BLaER1 treated with 17β-estradiol and CSF1 and Interleukin-3, amounts not matched to agents 10 nM and 100 nM (cell line): ENCODE measurements around the gene PLEKHA7.
"Not testable (repeated sequence)": the region's sequence is repeated elsewhere in the genome, so short reads cannot be mapped to it uniquely, and the experiment has no call there.

Experiments
- H3K27ac ChIP-seq, 11 experiments: shearing (Covaris generic); formaldehyde crosslinking; 2 replicates each; pipeline ENCODE4 v1.8.1; 2022
- H3K27me3 ChIP-seq, 11 experiments: shearing (Covaris generic); formaldehyde crosslinking; 2 replicates each; pipeline ENCODE4 v1.8.1; 2022
- H3K36me3 ChIP-seq, 11 experiments: shearing (Covaris generic); formaldehyde crosslinking; 2 replicates each; pipeline ENCODE4 v1.8.1; 2022
- H3K4me1 ChIP-seq, 10 experiments: shearing (Covaris generic); formaldehyde crosslinking; 2 replicates each; pipeline ENCODE4 v1.8.1; 2022
- H3K4me2 ChIP-seq, 11 experiments: shearing (Covaris generic); formaldehyde crosslinking; 2 replicates each; pipeline ENCODE4 v1.8.1; 2022
- H3K4me3 ChIP-seq, 10 experiments: shearing (Covaris generic); formaldehyde crosslinking; 2 replicates each; pipeline ENCODE4 v1.8.1; 2022
- H3K9ac ChIP-seq, 11 experiments: shearing (Covaris generic); formaldehyde crosslinking; 2 replicates each; pipeline ENCODE4 v1.8.1; 2022
- H3K9me3 ChIP-seq, 11 experiments: shearing (Covaris generic); formaldehyde crosslinking; replicated peaks in 1 of 11; 2 replicates each; pipeline ENCODE4 v1.8.1; 2022
- H4K20me1 ChIP-seq, 11 experiments: shearing (Covaris generic); formaldehyde crosslinking; 2 replicates each; pipeline ENCODE4 v1.8.1; 2022
- Cebpa-rat ChIP-seq, 11 experiments: shearing (Covaris generic); IDR thresholded peaks; 2 replicates each; pipeline ENCODE4 v1.8.1; 2022

PLEKHA7 gene

GRCh38 chr11:17014321-17014832, at the start of gene PLEKHA7:
Gene PLEKHA7 (minus strand): TSS chr11:17014414. CDS start chr11:17014401, 13 bp downstream.
- Histone ChIP-seq H3K27ac (no peak within 1 kb of the TSS), H3K4me3 (peak within 1 kb of the TSS; percentile 54 to 73 (median 62)), H3K4me2 (peak within 1 kb of the TSS; percentile 89 to 97 (median 95)), H4K20me1 (peaks cover 0 to 27% (median 8%) of the 10 kb centered on the region in 11 experiments; a peak in 8 of 22 replicates), H3K27me3 (peaks cover 63 to 84% (median 72%) of the 10 kb centered on the region in 11 experiments), H3K9me3 (peaks cover 0 to 6% (median 0%) of the 10 kb centered on the region in 11 experiments; a peak in 1 of 22 replicates), H3K36me3 (no peaks in the 10 kb centered on the region), H3K9ac (peak within 1 kb of the TSS in 8 of 11 experiments; percentile 2 to 65 (median 32); a peak in 12 of 22 replicates), H3K4me1 (peaks cover 0 to 13% (median 7%) of the 10 kb centered on the region in 10 experiments; a peak in 13 of 20 replicates)
- TF ChIP-seq Cebpa-rat (IDR thresholded peaks at IDR 0.05): no peak

- no peak for TF ChIP-seq Cebpa-rat (IDR thresholded peaks at IDR 0.05)
- no peaks in the 10 kb centered on the region for H3K9me3 ChIP-seq
- H3K4me2 ChIP-seq: no peak overlapping the region
- H3K9ac ChIP-seq: no peak overlapping the region
- no peaks in the 10 kb centered on the region for H3K27me3 ChIP-seq
- H4K20me1 ChIP-seq: no peaks in the 10 kb centered on the region
- no peaks in the 10 kb centered on the region for H3K4me1 ChIP-seq
- H3K4me3 ChIP-seq: no peak overlapping the region
- H3K27ac ChIP-seq: no peak overlapping the region
- peaks cover 0 to 13% (median 0%) of the 10 kb centered on the region in 11 experiments; a peak in 4 of 22 replicates for H3K36me3 ChIP-seq
Measured at GRCh38 chr11:17063171-17064002, 49.2 kb upstream of the PLEKHA7 start.

- H3K9me3 ChIP-seq: peaks cover 0 to 27% (median 7%) of the 10 kb centered on the region in 11 experiments; a peak in 10 of 22 replicates
- not testable (repeated sequence) for H3K4me1 ChIP-seq, H3K27ac ChIP-seq, H4K20me1 ChIP-seq, H3K4me3 ChIP-seq, H3K27me3 ChIP-seq, H3K36me3 ChIP-seq, H3K4me2 ChIP-seq, H3K9ac ChIP-seq
Measured at GRCh38 chr11:17051146-17051545, 36.9 kb upstream of the PLEKHA7 start.

GRCh38 chr11:17048491-17048890, 34.3 kb upstream of the PLEKHA7 start:
- not testable (repeated sequence) for H3K4me2 ChIP-seq, H3K4me1 ChIP-seq, H3K4me3 ChIP-seq, H3K36me3 ChIP-seq, H3K27ac ChIP-seq, H3K9ac ChIP-seq, H4K20me1 ChIP-seq, H3K27me3 ChIP-seq
- H3K9me3 ChIP-seq: peaks cover 0 to 24% (median 7%) of the 10 kb centered on the region in 11 experiments; a peak in 10 of 22 replicates

- Histone ChIP-seq H3K9ac (no peak overlapping the region), H3K4me1 (no peaks in the 10 kb centered on the region), H3K4me2 (no peak overlapping the region), H3K36me3 (no peaks in the 10 kb centered on the region), H3K27ac (no peak overlapping the region), H4K20me1 (no peaks in the 10 kb centered on the region), H3K4me3 (no peak overlapping the region), H3K9me3 (peaks cover 0 to 9% (median 6%) of the 10 kb centered on the region in 11 experiments; a peak in 10 of 22 replicates), H3K27me3 (no peaks in the 10 kb centered on the region)
- no peak for TF ChIP-seq Cebpa-rat (IDR thresholded peaks at IDR 0.05)
Measured at GRCh38 chr11:17046690-17047089, 32.5 kb upstream of the PLEKHA7 start.

- Histone ChIP-seq H3K4me3 (no peak overlapping the region), H3K4me1 (no peaks in the 10 kb centered on the region), H3K36me3 (no peaks in the 10 kb centered on the region), H3K9ac (no peak overlapping the region), H3K9me3 (peaks cover 10 to 30% (median 20%) of the 10 kb centered on the region in 11 experiments; a peak in 19 of 22 replicates), H3K27me3 (no peaks in the 10 kb centered on the region), H3K4me2 (no peak overlapping the region), H4K20me1 (no peaks in the 10 kb centered on the region), H3K27ac (no peak overlapping the region)
- TF ChIP-seq Cebpa-rat (IDR thresholded peaks at IDR 0.05): no peak
Measured at GRCh38 chr11:17036666-17037658, 22.7 kb upstream of the PLEKHA7 start.

GRCh38 chr11:17034027-17034426, 19.8 kb upstream of the PLEKHA7 start:
- not testable (repeated sequence) for H3K4me2 ChIP-seq, H4K20me1 ChIP-seq, H3K36me3 ChIP-seq, H3K4me1 ChIP-seq, H3K9ac ChIP-seq, H3K27ac ChIP-seq, H3K27me3 ChIP-seq, H3K4me3 ChIP-seq
- H3K9me3 ChIP-seq: peaks cover 10 to 30% (median 20%) of the 10 kb centered on the region in 11 experiments; a peak in 19 of 22 replicates

- H4K20me1 ChIP-seq: no peaks in the 10 kb centered on the region
- no peak overlapping the region for H3K27ac ChIP-seq
- no peaks in the 10 kb centered on the region for H3K4me1 ChIP-seq
- H3K9me3 ChIP-seq: no peaks in the 10 kb centered on the region
- no peaks in the 10 kb centered on the region for H3K36me3 ChIP-seq
- no peak overlapping the region for H3K4me3 ChIP-seq
- H3K27me3 ChIP-seq: no peaks in the 10 kb centered on the region
- TF ChIP-seq Cebpa-rat (IDR thresholded peaks at IDR 0.05): no peak
- H3K9ac ChIP-seq: no peak overlapping the region
- H3K4me2 ChIP-seq: no peak overlapping the region
Measured at GRCh38 chr11:17026487-17027082, 12.4 kb upstream of the PLEKHA7 start.

- no peaks in the 10 kb centered on the region for H3K36me3 ChIP-seq
- no peak overlapping the region for H3K4me2 ChIP-seq
- H3K9ac ChIP-seq: no peak overlapping the region
- H3K27me3 ChIP-seq: no peaks in the 10 kb centered on the region
- H3K27ac ChIP-seq: no peak overlapping the region
- no peak for TF ChIP-seq Cebpa-rat (IDR thresholded peaks at IDR 0.05)
- no peak overlapping the region for H3K4me3 ChIP-seq
- H3K4me1 ChIP-seq: no peaks in the 10 kb centered on the region
- H4K20me1 ChIP-seq: no peaks in the 10 kb centered on the region
- H3K9me3 ChIP-seq: no peaks in the 10 kb centered on the region
Measured at GRCh38 chr11:17024924-17025323, 10.7 kb upstream of the PLEKHA7 start.
